ENCODE measurements around the gene ZNF716.

- TF ChIP-seq CTCF (IDR thresholded peaks at IDR 0.05; ENCODE audit: borderline replicate concordance, extremely low read depth, low read length, poor library complexity, severe bottlenecking) (no peak), EZH2 (IDR thresholded peaks at IDR 0.05; ENCODE audit: borderline replicate concordance, low read depth, low read length, severe bottlenecking) (no peak)
Measured at GRCh38 chr7:57400531-57401155, 49.3 kb upstream of the ZNF716 start.
